K562 (cell line): Measurements from ENCODE around the gene SLC7A4. TPM values are rescaled to one million over a fixed set of nuclear protein-coding genes. Genes with fewer than 3 reads are reported as not detected.

Experiments used
- ATF7 ChIP-seq: fragments of 450-650 bp; IDR thresholded peaks from 2 replicates; pipeline ENCODE4 v1.7.1; 2014; ENCODE audit warnings: mild to moderate bottlenecking, moderate library complexity
- FOXK1 ChIP-seq: sonication (generic); formaldehyde crosslinking; IDR thresholded peaks from 2 replicates; pipeline ENCODE4 v1.8.0; 2022; ENCODE audit warnings: missing genetic modification reagents, mild to moderate bottlenecking, borderline replicate concordance
- GTF2E2 ChIP-seq: fragments of 200-800 bp; sonication (Bioruptor generic); IDR thresholded peaks from 2 replicates; pipeline ENCODE4 v1.6.1; 2016; ENCODE audit warnings: missing genetic modification characterization, missing compliant biosample characterization
- HCFC1 ChIP-seq: IDR thresholded peaks from 2 replicates; pipeline ENCODE4 v1.6.1; 2012; ENCODE audit warnings: low read depth, low read length, improper control_type of control experiment
- HDAC2 ChIP-seq: fragments of 450-650 bp; IDR thresholded peaks from 2 replicates; pipeline ENCODE4 v1.6.1; 2016; ENCODE audit warnings: mild to moderate bottlenecking
- KLF1 ChIP-seq: fragments of 450-650 bp; IDR thresholded peaks from 2 replicates; pipeline ENCODE4 v1.6.1; 2016; ENCODE audit warnings: missing genetic modification characterization, missing compliant biosample characterization
- KLF13 ChIP-seq: fragments of 450-650 bp; IDR thresholded peaks from 2 replicates; pipeline ENCODE4 v1.6.1; 2016; ENCODE audit warnings: missing genetic modification characterization, low read depth, mild to moderate bottlenecking, missing compliant biosample characterization, moderate library complexity, borderline replicate concordance
- NR4A1 ChIP-seq, 2 experiments: fragments of 250-450 bp in 1 of 2; fragments of 450-650 bp in 1 of 2; sonication (Bioruptor Pico) in 1 of 2; IDR thresholded peaks; 2 replicates each; pipeline versions ENCODE4 v1.4.0 to v1.6.1; 2016 to 2020; ENCODE audit warnings: mild to moderate bottlenecking in 2 of 2, missing compliant biosample characterization in 1 of 2, missing genetic modification characterization in 1 of 2, moderate library complexity in 1 of 2
- RAD21 ChIP-seq, 2 experiments: fragments of 250-450 bp in 1 of 2; fragments of 450-650 bp in 1 of 2; sonication (Bioruptor Pico) in 1 of 2; formaldehyde crosslinking in 1 of 2; IDR thresholded peaks in 1 of 2; conservative IDR thresholded peaks in 1 of 2; 2 replicates each; pipeline versions ENCODE4 v1.4.0 to v1.8.0; 2020 to 2022; ENCODE audit warnings: mild to moderate bottlenecking in 2 of 2, moderate library complexity in 1 of 2
- RBFOX2 ChIP-seq: fragments of 200-400 bp; formaldehyde crosslinking; IDR thresholded peaks from 2 replicates; pipeline ENCODE4 v1.6.1; 2017; ENCODE audit warnings: low read depth, mild to moderate bottlenecking, low read length, moderate library complexity
- SIN3A ChIP-seq, 2 experiments: fragments of 150-350 bp in 1 of 2; IDR thresholded peaks; 2 replicates each; pipeline ENCODE4 v1.6.1; 2011 to 2016; ENCODE audit warnings: borderline replicate concordance in 2 of 2, low read depth in 2 of 2, low read length in 2 of 2, mild to moderate bottlenecking in 2 of 2, moderate library complexity in 2 of 2; ENCODE audit not compliant: control insufficient read depth in 1 of 2
- SMAD1 ChIP-seq: fragments of 150-350 bp; IDR thresholded peaks from 2 replicates; pipeline ENCODE4 v1.6.1; 2014; ENCODE audit warnings: low read length, low read depth; ENCODE audit not compliant: partially characterized antibody
- TCF7 ChIP-seq: sonication (generic); IDR thresholded peaks from 2 replicates; pipeline ENCODE4 v1.6.1; 2016; ENCODE audit warnings: antibody characterized with exemption, borderline replicate concordance
- THAP7 ChIP-seq: fragments of 250-450 bp; sonication (Bioruptor Pico); IDR thresholded peaks from 2 replicates; pipeline ENCODE4 v1.5.0; 2021
- UBTF ChIP-seq, 2 experiments: IDR thresholded peaks; 2 replicates each; pipeline ENCODE4 v1.6.1; 2012; ENCODE audit warnings: improper control_type of control experiment in 2 of 2, low read depth in 2 of 2, low read length in 2 of 2, borderline replicate concordance in 1 of 2
- XRCC5 ChIP-seq: fragments of 200-400 bp; formaldehyde crosslinking; IDR thresholded peaks from 2 replicates; pipeline ENCODE4 v1.6.1; 2017; ENCODE audit warnings: low read depth, mild to moderate bottlenecking, low read length
- YY1 ChIP-seq, 3 experiments: IDR thresholded peaks; 2 replicates each; pipeline ENCODE4 v1.6.1; 2011; ENCODE audit warnings: low read length in 2 of 3, mild to moderate bottlenecking in 2 of 3, moderate library complexity in 2 of 3, borderline replicate concordance in 1 of 3, control low read depth in 1 of 3, low read depth in 1 of 3; ENCODE audit not compliant: insufficient read depth in 3 of 3, insufficient replicate concordance in 2 of 3, control insufficient read depth in 1 of 3, insufficient read length in 1 of 3; ENCODE audit errors: extremely low read depth in 1 of 3
- ZNF280B ChIP-seq: fragments of 250-450 bp; sonication (Bioruptor Pico); IDR thresholded peaks from 2 replicates; pipeline ENCODE4 v1.5.1; 2021; ENCODE audit warnings: mild to moderate bottlenecking
- ZNF639 ChIP-seq, 2 experiments: fragments of 200-800 bp in 1 of 2; sonication (Bioruptor generic) in 1 of 2; sonication (generic) in 1 of 2; formaldehyde crosslinking in 1 of 2; IDR thresholded peaks in 1 of 2; conservative IDR thresholded peaks in 1 of 2; 2 replicates each; pipeline versions ENCODE4 v1.5.0 to v1.6.1; 2016 to 2020; ENCODE audit warnings: missing compliant biosample characterization in 1 of 2, missing genetic modification characterization in 1 of 2, missing genetic modification reagents in 1 of 2
- polyA plus RNA-seq, 8 experiments: library from polyadenylated mRNA; depleted of rRNA in 4 of 8; stranded (reverse) in 5 of 8; unstranded in 3 of 8; fragments of >200 nt; fragmentation: Nextera tagmentation in 2 of 8; fragmentation: Illumina TruSeq in 1 of 8; extraction: Ambion mirVana in 2 of 8; extraction: Trizol in 1 of 8; gene quantifications; 2 replicates each; pipeline versions ENCODE4 v1.2.1 to v1.2.3, GENCODE V29; 2011 to 2014; ENCODE audit warnings: inconsistent platforms in 1 of 8, missing spikeins in 1 of 8
- total RNA-seq, 7 experiments: library from RNA; depleted of rRNA in 6 of 7; stranded (reverse); fragments of >200 nt in 6 of 7; fragmentation: Illumina TruSeq in 2 of 7; extraction: Trizol in 2 of 7; gene quantifications; 2 replicates each; pipeline versions ENCODE4 v1.2.1 to v1.2.3, GENCODE V29; 2011 to 2021; ENCODE audit warnings: low replicate concordance in 1 of 7

Gene SLC7A4
- total and polyA plus RNA-seq, 9 of the 15 experiments (the other 6 are each of a cell fraction or from before 2014, with no cell fraction given) = not detected

GRCh38 chr22:21068681-21069276 lies 36.4 kb upstream of the SLC7A4 start (continued):
- TF ChIP-seq YY1 (IDR thresholded peaks at IDR 0.05; ENCODE audit: borderline replicate concordance in 1 of 3, control insufficient read depth in 1 of 3, extremely low read depth in 1 of 3, insufficient read depth in 3 of 3, insufficient read length in 1 of 3, insufficient replicate concordance in 2 of 3, low read depth in 1 of 3, low read length in 2 of 3) = no peak
- no peak for TF ChIP-seq HCFC1
- TF ChIP-seq GTF2E2 = no peak
- no peak for TF ChIP-seq NR4A1 (CRISPR knock-in tag; IDR thresholded peaks at IDR 0.05)
- TF ChIP-seq NR4A1 (tag; IDR thresholded peaks at IDR 0.05) = no peak
- no peak for TF ChIP-seq UBTF (IDR thresholded peaks at IDR 0.05; ENCODE audit: borderline replicate concordance in 1 of 2, low read depth in 2 of 2, low read length in 2 of 2)
- TF ChIP-seq FOXK1 (CRISPR knock-in tag) = no peak
- 0 out of 2 replicates have a peak, but pooled peaks have one; percentile 74 for TF ChIP-seq XRCC5
- TF ChIP-seq TCF7 = no peak
- peak; percentile 8 to 49; a peak in 2 of 4 replicates for TF ChIP-seq RAD21 (CRISPR knock-in tag; conservative IDR thresholded peaks at IDR 0.05 in 1 of 2, IDR thresholded peaks at IDR 0.05 in 1 of 2)
- TF ChIP-seq ATF7 = no peak
- TF ChIP-seq ZNF280B (CRISPR knock-in tag) = no peak
- no peak for TF ChIP-seq KLF13 (tag)
- no peak for TF ChIP-seq SMAD1
- no peak for TF ChIP-seq HDAC2
- TF ChIP-seq SIN3A (IDR thresholded peaks at IDR 0.05; ENCODE audit: borderline replicate concordance in 2 of 2, control insufficient read depth in 1 of 2, low read depth in 2 of 2, low read length in 2 of 2) = 0 out of 4 replicates have a peak, but pooled peaks of 1 of the 2 experiments have one; percentile 37
- no peak for TF ChIP-seq RBFOX2
- TF ChIP-seq ZNF639 (CRISPR knock-in tag; conservative IDR thresholded peaks at IDR 0.05 in 1 of 2, IDR thresholded peaks at IDR 0.05 in 1 of 2) = 0 out of 4 replicates have a peak, but pooled peaks of 1 of the 2 experiments have one; percentile 26
- TF ChIP-seq KLF1 (tag) = no peak
- no peak for TF ChIP-seq THAP7 (CRISPR knock-in tag)
